ENCODE measurements around the gene BSCL2. TPM values are rescaled to one million over a fixed set of nuclear protein-coding genes. Genes with fewer than 3 reads are reported as not detected.

Gene BSCL2
- total and polyA plus RNA-seq, 4 donors: 15.1 to 40.0 (median 28.7) TPM

DNA sequence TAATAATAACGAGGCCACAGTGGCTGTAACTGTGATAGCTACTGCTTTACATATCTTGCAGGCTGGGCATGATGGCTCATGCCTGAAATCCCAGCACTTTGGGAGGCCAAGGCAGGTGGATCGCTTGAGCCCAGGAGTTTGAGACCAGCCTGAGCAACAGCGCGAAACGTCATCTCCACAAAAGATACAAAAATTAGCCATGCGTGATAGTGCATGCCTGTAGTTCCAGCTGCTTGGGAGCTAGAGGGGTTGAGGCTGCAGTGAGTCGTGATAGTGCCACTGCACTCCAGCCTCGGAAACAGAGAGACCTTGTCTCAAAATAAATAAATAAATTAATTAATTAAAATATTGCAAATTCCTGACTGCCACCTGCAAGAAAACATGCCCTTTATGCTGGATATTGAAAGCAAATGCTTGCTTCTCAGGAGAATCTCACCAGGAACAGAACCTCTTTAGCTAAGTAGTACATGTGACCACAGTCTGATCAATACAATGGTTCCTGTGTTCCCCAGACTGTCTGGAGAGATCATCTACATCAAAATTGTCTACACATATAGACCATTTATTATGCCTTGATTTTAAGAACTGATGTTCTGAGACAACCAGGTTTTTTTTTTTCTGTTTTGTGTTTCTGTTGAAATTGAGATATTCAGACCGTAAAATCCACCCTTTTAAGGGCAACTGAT lies 40.4 kb upstream of the BSCL2 start:
- no peak overlapping the region for H3K4me3 ChIP-seq (ENCODE audit: low read depth in 1 of 3, low read length in 3 of 3)
- TF ChIP-seq, protein P1, sequence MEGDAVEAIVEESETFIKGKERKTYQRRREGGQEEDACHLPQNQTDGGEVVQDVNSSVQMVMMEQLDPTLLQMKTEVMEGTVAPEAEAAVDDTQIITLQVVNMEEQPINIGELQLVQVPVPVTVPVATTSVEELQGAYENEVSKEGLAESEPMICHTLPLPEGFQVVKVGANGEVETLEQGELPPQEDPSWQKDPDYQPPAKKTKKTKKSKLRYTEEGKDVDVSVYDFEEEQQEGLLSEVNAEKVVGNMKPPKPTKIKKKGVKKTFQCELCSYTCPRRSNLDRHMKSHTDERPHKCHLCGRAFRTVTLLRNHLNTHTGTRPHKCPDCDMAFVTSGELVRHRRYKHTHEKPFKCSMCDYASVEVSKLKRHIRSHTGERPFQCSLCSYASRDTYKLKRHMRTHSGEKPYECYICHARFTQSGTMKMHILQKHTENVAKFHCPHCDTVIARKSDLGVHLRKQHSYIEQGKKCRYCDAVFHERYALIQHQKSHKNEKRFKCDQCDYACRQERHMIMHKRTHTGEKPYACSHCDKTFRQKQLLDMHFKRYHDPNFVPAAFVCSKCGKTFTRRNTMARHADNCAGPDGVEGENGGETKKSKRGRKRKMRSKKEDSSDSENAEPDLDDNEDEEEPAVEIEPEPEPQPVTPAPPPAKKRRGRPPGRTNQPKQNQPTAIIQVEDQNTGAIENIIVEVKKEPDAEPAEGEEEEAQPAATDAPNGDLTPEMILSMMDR (IDR thresholded peaks at IDR 0.05; ENCODE audit: low read depth, low read length, missing input control): no peak
- TF ChIP-seq YY1 (IDR thresholded peaks at IDR 0.05): no peak
- no peak for TF ChIP-seq NR2F2 (IDR thresholded peaks at IDR 0.05)
- TF ChIP-seq JUND (IDR thresholded peaks at IDR 0.05): no peak
- no peak for TF ChIP-seq FOXA1 (IDR thresholded peaks at IDR 0.05)
- no peak for TF ChIP-seq SP1 (IDR thresholded peaks at IDR 0.05)
- TF ChIP-seq EGR1 (IDR thresholded peaks at IDR 0.05; ENCODE audit: low read depth in 2 of 2): no peak
- TF ChIP-seq FOXA2 (IDR thresholded peaks at IDR 0.05): no peak
- no peak for TF ChIP-seq RXRA (IDR thresholded peaks at IDR 0.05)
- TF ChIP-seq, protein P2, sequence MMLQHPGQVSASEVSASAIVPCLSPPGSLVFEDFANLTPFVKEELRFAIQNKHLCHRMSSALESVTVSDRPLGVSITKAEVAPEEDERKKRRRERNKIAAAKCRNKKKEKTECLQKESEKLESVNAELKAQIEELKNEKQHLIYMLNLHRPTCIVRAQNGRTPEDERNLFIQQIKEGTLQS (IDR thresholded peaks at IDR 0.05): no peak
- TF ChIP-seq, protein P3, sequence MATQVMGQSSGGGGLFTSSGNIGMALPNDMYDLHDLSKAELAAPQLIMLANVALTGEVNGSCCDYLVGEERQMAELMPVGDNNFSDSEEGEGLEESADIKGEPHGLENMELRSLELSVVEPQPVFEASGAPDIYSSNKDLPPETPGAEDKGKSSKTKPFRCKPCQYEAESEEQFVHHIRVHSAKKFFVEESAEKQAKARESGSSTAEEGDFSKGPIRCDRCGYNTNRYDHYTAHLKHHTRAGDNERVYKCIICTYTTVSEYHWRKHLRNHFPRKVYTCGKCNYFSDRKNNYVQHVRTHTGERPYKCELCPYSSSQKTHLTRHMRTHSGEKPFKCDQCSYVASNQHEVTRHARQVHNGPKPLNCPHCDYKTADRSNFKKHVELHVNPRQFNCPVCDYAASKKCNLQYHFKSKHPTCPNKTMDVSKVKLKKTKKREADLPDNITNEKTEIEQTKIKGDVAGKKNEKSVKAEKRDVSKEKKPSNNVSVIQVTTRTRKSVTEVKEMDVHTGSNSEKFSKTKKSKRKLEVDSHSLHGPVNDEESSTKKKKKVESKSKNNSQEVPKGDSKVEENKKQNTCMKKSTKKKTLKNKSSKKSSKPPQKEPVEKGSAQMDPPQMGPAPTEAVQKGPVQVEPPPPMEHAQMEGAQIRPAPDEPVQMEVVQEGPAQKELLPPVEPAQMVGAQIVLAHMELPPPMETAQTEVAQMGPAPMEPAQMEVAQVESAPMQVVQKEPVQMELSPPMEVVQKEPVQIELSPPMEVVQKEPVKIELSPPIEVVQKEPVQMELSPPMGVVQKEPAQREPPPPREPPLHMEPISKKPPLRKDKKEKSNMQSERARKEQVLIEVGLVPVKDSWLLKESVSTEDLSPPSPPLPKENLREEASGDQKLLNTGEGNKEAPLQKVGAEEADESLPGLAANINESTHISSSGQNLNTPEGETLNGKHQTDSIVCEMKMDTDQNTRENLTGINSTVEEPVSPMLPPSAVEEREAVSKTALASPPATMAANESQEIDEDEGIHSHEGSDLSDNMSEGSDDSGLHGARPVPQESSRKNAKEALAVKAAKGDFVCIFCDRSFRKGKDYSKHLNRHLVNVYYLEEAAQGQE (IDR thresholded peaks at IDR 0.05): no peak
- TF ChIP-seq RAD21 (IDR thresholded peaks at IDR 0.05): no peak
- TF ChIP-seq, protein P4, sequence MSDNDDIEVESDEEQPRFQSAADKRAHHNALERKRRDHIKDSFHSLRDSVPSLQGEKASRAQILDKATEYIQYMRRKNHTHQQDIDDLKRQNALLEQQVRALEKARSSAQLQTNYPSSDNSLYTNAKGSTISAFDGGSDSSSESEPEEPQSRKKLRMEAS (IDR thresholded peaks at IDR 0.05): no peak
- TF ChIP-seq TAF1 (conservative IDR thresholded peaks at IDR 0.05): no peak
- TF ChIP-seq HNF4G (IDR thresholded peaks at IDR 0.05): no peak
- no peak for TF ChIP-seq HNF4A (conservative IDR thresholded peaks at IDR 0.05)
- TF ChIP-seq GABPA (IDR thresholded peaks at IDR 0.05 in 1 of 2, conservative IDR thresholded peaks at IDR 0.05 in 1 of 2): no peak
- TF ChIP-seq, protein P5, sequence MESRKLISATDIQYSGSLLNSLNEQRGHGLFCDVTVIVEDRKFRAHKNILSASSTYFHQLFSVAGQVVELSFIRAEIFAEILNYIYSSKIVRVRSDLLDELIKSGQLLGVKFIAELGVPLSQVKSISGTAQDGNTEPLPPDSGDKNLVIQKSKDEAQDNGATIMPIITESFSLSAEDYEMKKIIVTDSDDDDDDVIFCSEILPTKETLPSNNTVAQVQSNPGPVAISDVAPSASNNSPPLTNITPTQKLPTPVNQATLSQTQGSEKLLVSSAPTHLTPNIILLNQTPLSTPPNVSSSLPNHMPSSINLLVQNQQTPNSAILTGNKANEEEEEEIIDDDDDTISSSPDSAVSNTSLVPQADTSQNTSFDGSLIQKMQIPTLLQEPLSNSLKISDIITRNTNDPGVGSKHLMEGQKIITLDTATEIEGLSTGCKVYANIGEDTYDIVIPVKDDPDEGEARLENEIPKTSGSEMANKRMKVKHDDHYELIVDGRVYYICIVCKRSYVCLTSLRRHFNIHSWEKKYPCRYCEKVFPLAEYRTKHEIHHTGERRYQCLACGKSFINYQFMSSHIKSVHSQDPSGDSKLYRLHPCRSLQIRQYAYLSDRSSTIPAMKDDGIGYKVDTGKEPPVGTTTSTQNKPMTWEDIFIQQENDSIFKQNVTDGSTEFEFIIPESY (IDR thresholded peaks at IDR 0.05): no peak
- peaks cover 2 to 10% (median 3%) of the 10 kb centered on the region in 4 donors for H3K36me3 ChIP-seq (ENCODE audit: control insufficient read depth in 4 of 4, insufficient read depth in 3 of 4, low read depth in 1 of 4, low read length in 3 of 4)
- H3K4me1 ChIP-seq (ENCODE audit: control insufficient read depth in 4 of 4, insufficient read depth in 4 of 4, low read length in 3 of 4): no peaks in the 10 kb centered on the region
- H3K9me3 ChIP-seq (ENCODE audit: control insufficient read depth in 4 of 4, low read length in 3 of 4): no peaks in the 10 kb centered on the region
- DNase-seq (ENCODE audit: low spot score): no peak
- 91% methylated on average over 9 of the region's 9 CpGs for WGBS
- no peaks in the 10 kb centered on the region for H3K27me3 ChIP-seq (ENCODE audit: control insufficient read depth in 4 of 4, insufficient read depth in 4 of 4, low read length in 3 of 4)
- H3K27ac ChIP-seq (ENCODE audit: low read depth in 1 of 2, low read length in 2 of 2): no peak overlapping the region
- H3K9ac ChIP-seq (ENCODE audit: low read depth in 1 of 2, low read length in 2 of 2): no peak overlapping the region

Data from liver (tissue), 9 donors.